Osteoblast (primary cell): Measurements from ENCODE around the gene OBSCN. TPM values are rescaled to one million over a fixed set of nuclear protein-coding genes. Genes with fewer than 3 reads are reported as not detected.
A peak's percentile ranks its signal among the peaks of the same experiment; 100 is the strongest.

Experiments
- DNase-seq: peaks from one replicate; pipeline ENCODE4 v3.0.0; 2011; ENCODE audit warnings: low spot score, mixed read lengths; ENCODE audit not compliant: insufficient read length; ENCODE audit errors: missing footprints
- H2AFZ ChIP-seq: 2 replicates; pipeline ENCODE4 v1.6.0; 2011; ENCODE audit warnings: mild to moderate bottlenecking, low read length
- H3K27ac ChIP-seq: 2 replicates; pipeline ENCODE4 v1.5.1; 2011; ENCODE audit warnings: mild to moderate bottlenecking, low read depth, low read length, moderate library complexity
- H3K27me3 ChIP-seq: 2 replicates; pipeline ENCODE4 v1.6.0; 2012; ENCODE audit warnings: mild to moderate bottlenecking, control low read depth, inconsistent platforms, low read length, moderate library complexity; ENCODE audit not compliant: insufficient read depth
- H3K36me3 ChIP-seq: 2 replicates; pipeline ENCODE4 v1.5.1; 2011; ENCODE audit warnings: mild to moderate bottlenecking, low read length, control low read depth, moderate library complexity; ENCODE audit not compliant: insufficient read depth
- H3K4me1 ChIP-seq: 2 replicates; pipeline ENCODE4 v1.5.1; 2011; ENCODE audit warnings: mild to moderate bottlenecking, low read length, control low read depth, moderate library complexity; ENCODE audit not compliant: insufficient read depth
- H3K4me2 ChIP-seq: 2 replicates; pipeline ENCODE4 v1.6.0; 2011; ENCODE audit warnings: mild to moderate bottlenecking, low read length; ENCODE audit not compliant: insufficient read depth
- H3K4me3 ChIP-seq: fragments of 200-600 bp; sonication (generic); 3 replicates; pipeline ENCODE4 v1.5.1; 2012; ENCODE audit warnings: mild to moderate bottlenecking, low read length, inconsistent platforms; ENCODE audit not compliant: insufficient read depth
- H3K79me2 ChIP-seq: 2 replicates; pipeline ENCODE4 v1.6.0; 2012; ENCODE audit warnings: mild to moderate bottlenecking, low read length, control low read depth, inconsistent platforms; ENCODE audit not compliant: insufficient read depth
- H3K9me3 ChIP-seq: 2 replicates; pipeline ENCODE4 v1.5.1; 2011; ENCODE audit warnings: low read depth, low read length, control low read depth
- H4K20me1 ChIP-seq: 2 replicates; pipeline ENCODE4 v1.6.0; 2012; ENCODE audit warnings: mild to moderate bottlenecking, low read length, control low read depth; ENCODE audit not compliant: insufficient read depth
- CTCF ChIP-seq: IDR thresholded peaks from 2 replicates; pipeline ENCODE4 v1.5.1; 2011; ENCODE audit warnings: mild to moderate bottlenecking, low read depth, low read length, moderate library complexity; ENCODE audit errors: extremely low read depth
- total RNA-seq: library from RNA; depleted of rRNA; stranded (reverse); fragments of >200 nt; gene quantifications from 2 replicates; pipeline ENCODE4 v1.2.3, GENCODE V29; 2012

OBSCN gene
- total RNA-seq, 1 donor: 2.9 TPM

GRCh38 chr1:228398741-228399461 lies 191.1 kb downstream of the OBSCN start:
- Histone ChIP-seq H3K36me3 (peaks cover 38% of the 10 kb centered on the region), H2AFZ (no peak overlapping the region), H3K27me3 (no peaks in the 10 kb centered on the region), H3K4me1 (peaks cover under 1% of the 10 kb centered on the region), H3K4me2 (no peak overlapping the region), H3K79me2 (peaks cover 49% of the 10 kb centered on the region), H3K4me3 (no peak overlapping the region), H3K27ac (no peak overlapping the region), H4K20me1 (peaks cover 35% of the 10 kb centered on the region), H3K9me3 (no peaks in the 10 kb centered on the region)
- no peak for TF ChIP-seq CTCF
- DNase-seq: peak; percentile 53

- Histone ChIP-seq H4K20me1 (peaks cover 39% of the 10 kb centered on the region), H3K4me3 (no peak overlapping the region), H2AFZ (no peak overlapping the region), H3K27ac (no peak overlapping the region), H3K9me3 (no peaks in the 10 kb centered on the region), H3K79me2 (peaks cover 56% of the 10 kb centered on the region), H3K36me3 (peaks cover 38% of the 10 kb centered on the region), H3K27me3 (no peaks in the 10 kb centered on the region), H3K4me2 (no peak overlapping the region), H3K4me1 (peaks cover 2% of the 10 kb centered on the region)
- DNase-seq: peak; percentile 41
- no peak for TF ChIP-seq CTCF
Observed at GRCh38 chr1:228399531-228400236, 191.8 kb downstream of the OBSCN start.

DNA sequence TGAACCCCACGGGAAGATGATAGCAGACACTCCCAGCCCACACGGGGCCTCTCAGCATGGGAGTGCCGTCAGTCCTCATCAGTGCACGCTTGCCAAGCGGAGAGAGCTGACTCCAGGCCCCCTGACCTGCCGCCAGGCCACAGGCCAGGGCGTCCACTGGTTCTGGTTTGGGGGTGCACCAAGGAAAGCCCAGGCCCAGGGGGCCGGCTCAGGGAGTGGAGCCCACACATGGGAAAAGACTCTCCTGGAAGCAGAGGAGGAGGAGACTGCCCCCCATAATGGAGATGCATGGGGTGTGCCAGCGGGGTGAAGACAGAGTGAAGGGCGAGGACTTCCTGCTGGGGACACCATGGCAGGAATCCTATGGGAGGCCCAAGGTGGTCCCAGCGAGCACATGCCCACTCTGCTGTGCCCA lies 192.4 kb downstream of the OBSCN start:
- Histone ChIP-seq H3K4me2 (no peak overlapping the region), H2AFZ (no peak overlapping the region), H3K27me3 (no peaks in the 10 kb centered on the region), H3K4me3 (no peak overlapping the region), H3K36me3 (peaks cover 33% of the 10 kb centered on the region), H3K4me1 (peaks cover 8% of the 10 kb centered on the region), H3K79me2 (peaks cover 62% of the 10 kb centered on the region), H3K27ac (no peak overlapping the region), H3K9me3 (no peaks in the 10 kb centered on the region), H4K20me1 (peaks cover 45% of the 10 kb centered on the region)
- TF ChIP-seq CTCF: no peak
- DNase-seq: peak; percentile 80
